ENCODE data around the gene SSBP1. TPM values are rescaled to one million over a fixed set of nuclear protein-coding genes. Genes with fewer than 3 reads are reported as not detected.

The SSBP1 gene
- total RNA-seq, 1 donor from 2014 or later = 74.4 TPM

- TF ChIP-seq POLR2AphosphoS5 (IDR thresholded peaks at IDR 0.05; ENCODE audit: insufficient read depth in 1 of 2, low read depth in 1 of 2) (no peak), POLR2A (IDR thresholded peaks at IDR 0.05) (no peak), CTCF (IDR thresholded peaks at IDR 0.05) (no peak)
- intact Hi-C loops (cut with DNase I) = no loop called here
- peak overlapping the region; percentile 87 to 97 for H3K4me3 ChIP-seq
- no peaks in the 10 kb centered on the region for H3K27me3 ChIP-seq
- peaks cover 41% of the 10 kb centered on the region for H3K4me1 ChIP-seq
- DNase-seq (ENCODE audit: extremely low spot score in 2 of 2) = no peak
- no peaks in the 10 kb centered on the region for H3K9me3 ChIP-seq
- peak overlapping the region; percentile 89 for H3K27ac ChIP-seq
- no peaks in the 10 kb centered on the region for H3K36me3 ChIP-seq
These were observed 37.8 kb upstream of the SSBP1 start for GRCh38 chr7:141700296-141700847.

- Histone ChIP-seq H3K4me1 (peaks cover 41% of the 10 kb centered on the region), H3K36me3 (no peaks in the 10 kb centered on the region), H3K27me3 (no peaks in the 10 kb centered on the region), H3K27ac (peak overlapping the region; percentile 89), H3K9me3 (no peaks in the 10 kb centered on the region), H3K4me3 (peak overlapping the region; percentile 87 to 97)
- intact Hi-C loops (cut with DNase I) = no loop called here
- DNase-seq (ENCODE audit: extremely low spot score in 2 of 2) = no peak
- TF ChIP-seq CTCF (IDR thresholded peaks at IDR 0.05) (no peak), POLR2A (IDR thresholded peaks at IDR 0.05) (no peak), POLR2AphosphoS5 (IDR thresholded peaks at IDR 0.05; ENCODE audit: insufficient read depth in 1 of 2, low read depth in 1 of 2) (no peak)
These were observed 37.2 kb upstream of the SSBP1 start for GRCh38 chr7:141700848-141701371.

GRCh38 chr7:141701489-141702046, 36.6 kb upstream of the SSBP1 start:
- TF ChIP-seq POLR2AphosphoS5 (IDR thresholded peaks at IDR 0.05; ENCODE audit: insufficient read depth in 1 of 2, low read depth in 1 of 2) (no peak), POLR2A (IDR thresholded peaks at IDR 0.05) (no peak), CTCF (IDR thresholded peaks at IDR 0.05) (no peak)
- H3K4me1 ChIP-seq = peaks cover 41% of the 10 kb centered on the region
- intact Hi-C loops (cut with DNase I) = no loop called here
- H3K27me3 ChIP-seq = no peaks in the 10 kb centered on the region
- peak overlapping the region; percentile 89 for H3K27ac ChIP-seq
- peak overlapping the region; percentile 87 to 97 for H3K4me3 ChIP-seq
- no peak for DNase-seq (ENCODE audit: extremely low spot score in 2 of 2)
- no peaks in the 10 kb centered on the region for H3K36me3 ChIP-seq
- no peaks in the 10 kb centered on the region for H3K9me3 ChIP-seq

GRCh38 chr7:141702047-141702567, 36.1 kb upstream of the SSBP1 start, which contains the start of gene DENND11:
Gene DENND11, minus strand, starts transcription at chr7:141702166. Its CDS starts 13 bp downstream, at chr7:141702153.
- H3K27ac ChIP-seq = peak within 1 kb of the TSS; percentile 89
- H3K36me3 ChIP-seq = no peaks in the 10 kb centered on the region
- DNase-seq (ENCODE audit: extremely low spot score in 2 of 2) = no peak
- peak within 1 kb of the TSS; percentile 87 to 97 for H3K4me3 ChIP-seq
- TF ChIP-seq CTCF (IDR thresholded peaks at IDR 0.05) (no peak), POLR2A (IDR thresholded peaks at IDR 0.05) (no peak), POLR2AphosphoS5 (IDR thresholded peaks at IDR 0.05; ENCODE audit: insufficient read depth in 1 of 2, low read depth in 1 of 2) (no peak)
- H3K9me3 ChIP-seq = no peaks in the 10 kb centered on the region
- H3K27me3 ChIP-seq = no peaks in the 10 kb centered on the region
- intact Hi-C loops (cut with DNase I) = no loop called here
- peaks cover 41% of the 10 kb centered on the region for H3K4me1 ChIP-seq

- no peaks in the 10 kb centered on the region for H3K36me3 ChIP-seq
- no peak overlapping the region for H3K27ac ChIP-seq
- intact Hi-C loops (cut with DNase I) = no loop called here
- H3K9me3 ChIP-seq = no peaks in the 10 kb centered on the region
- H3K4me3 ChIP-seq = peak overlapping the region; percentile 87 to 97
- peaks cover 37% of the 10 kb centered on the region for H3K4me1 ChIP-seq
- DNase-seq (ENCODE audit: extremely low spot score in 2 of 2) = no peak
- TF ChIP-seq POLR2A (IDR thresholded peaks at IDR 0.05) (no peak), POLR2AphosphoS5 (IDR thresholded peaks at IDR 0.05; ENCODE audit: insufficient read depth in 1 of 2, low read depth in 1 of 2) (no peak), CTCF (IDR thresholded peaks at IDR 0.05) (no peak)
- no peaks in the 10 kb centered on the region for H3K27me3 ChIP-seq
These were observed 35.3 kb upstream of the SSBP1 start for GRCh38 chr7:141702892-141703291.
